Skeletal muscle tissue (tissue), 4 donors: ENCODE data around the gene EPOP. TPM values are rescaled to one million over a fixed set of nuclear protein-coding genes. Genes with fewer than 3 reads are reported as not detected.

ENCODE experiments used
- H3K27ac ChIP-seq: one replicate; pipeline ENCODE4 v1.7.0; 2013; ENCODE audit warnings: mild to moderate bottlenecking, low read depth, low read length, inconsistent platforms
- H3K27me3 ChIP-seq, 3 donors: one replicate each; pipeline ENCODE4 v1.7.0; 2013; ENCODE audit warnings: low read length in 3 of 3; ENCODE audit not compliant: control insufficient read depth in 3 of 3, insufficient read depth in 3 of 3
- H3K36me3 ChIP-seq, 3 donors: one replicate each; pipeline ENCODE4 v1.7.0; 2013; ENCODE audit warnings: low read length in 3 of 3; ENCODE audit not compliant: control insufficient read depth in 3 of 3, insufficient read depth in 3 of 3
- H3K4me1 ChIP-seq, 3 donors: one replicate each; pipeline ENCODE4 v1.7.0; 2013; ENCODE audit warnings: low read length in 3 of 3, mild to moderate bottlenecking in 3 of 3; ENCODE audit not compliant: control insufficient read depth in 3 of 3, insufficient read depth in 3 of 3
- H3K4me3 ChIP-seq, 3 donors: one replicate each; pipeline ENCODE4 v1.7.0; 2013; ENCODE audit warnings: low read length in 3 of 3
- H3K9ac ChIP-seq, 3 donors: one replicate each; pipeline ENCODE4 v1.7.0; 2013; ENCODE audit warnings: low read length in 3 of 3, mild to moderate bottlenecking in 3 of 3, moderate library complexity in 2 of 3, low read depth in 1 of 3
- H3K9me3 ChIP-seq, 3 donors: one replicate each; pipeline ENCODE4 v1.7.0; 2013; ENCODE audit warnings: low read length in 3 of 3; ENCODE audit not compliant: control insufficient read depth in 3 of 3
- total RNA-seq: library from RNA; depleted of rRNA; stranded (reverse); fragments of >200 nt; gene quantifications from one replicate; pipeline ENCODE4 v1.2.3, GENCODE V29; 2014
- donor health status: Osteomylitis.

The EPOP gene
- total RNA-seq, 1 donor from 2014 or later = 0.52 TPM

- Histone ChIP-seq H3K27ac (peak overlapping the region; percentile 98), H3K27me3 (no peaks in the 10 kb centered on the region), H3K9me3 (no peaks in the 10 kb centered on the region)
These were observed 26.9 kb upstream of the EPOP start for GRCh38 chr17:38701504-38702165.

GRCh38 chr17:38698760-38699159, 24.0 kb upstream of the EPOP start:
- no peaks in the 10 kb centered on the region for H3K9me3 ChIP-seq
- peaks cover 24 to 40% (median 29%) of the 10 kb centered on the region in 3 donors for H3K4me1 ChIP-seq
- H3K4me3 ChIP-seq = no peak overlapping the region
- H3K27ac ChIP-seq = no peak overlapping the region
- no peaks in the 10 kb centered on the region for H3K36me3 ChIP-seq
- H3K9ac ChIP-seq = no peak overlapping the region
- no peaks in the 10 kb centered on the region for H3K27me3 ChIP-seq

More at GRCh38 chr17:38701504-38702165, 26.9 kb upstream of the EPOP start:
- peak overlapping the region; percentile 87 to 91 (median 88) for H3K4me3 ChIP-seq
- peak overlapping the region; percentile 75 to 97 (median 92) for H3K9ac ChIP-seq
- no peaks in the 10 kb centered on the region for H3K36me3 ChIP-seq
- peaks cover 23 to 46% (median 29%) of the 10 kb centered on the region in 3 donors for H3K4me1 ChIP-seq

- Histone ChIP-seq H3K9me3 (no peaks in the 10 kb centered on the region), H3K9ac (no peak overlapping the region), H3K4me3 (no peak overlapping the region), H3K4me1 (peaks cover 23 to 32% (median 24%) of the 10 kb centered on the region in 3 donors), H3K27ac (no peak overlapping the region), H3K36me3 (no peaks in the 10 kb centered on the region), H3K27me3 (no peaks in the 10 kb centered on the region)
These were observed 22.5 kb upstream of the EPOP start for GRCh38 chr17:38697061-38697820.

- no peaks in the 10 kb centered on the region for H3K27me3 ChIP-seq
- H3K9me3 ChIP-seq = no peaks in the 10 kb centered on the region
- peak overlapping the region; percentile 78 for H3K27ac ChIP-seq
- no peaks in the 10 kb centered on the region for H3K36me3 ChIP-seq
- H3K4me3 ChIP-seq = peak overlapping the region in 1 of 3 donors; percentile 49
- H3K9ac ChIP-seq = peak overlapping the region; percentile 10 to 78 (median 26)
- peaks cover 14 to 15% (median 14%) of the 10 kb centered on the region in 3 donors for H3K4me1 ChIP-seq
These were observed 19.1 kb upstream of the EPOP start for GRCh38 chr17:38693700-38694329.

GRCh38 chr17:38691154-38691553, 16.4 kb upstream of the EPOP start:
- H3K4me1 ChIP-seq = peaks cover 13 to 16% (median 15%) of the 10 kb centered on the region in 3 donors
- H3K27ac ChIP-seq = no peak overlapping the region

GRCh38 chr17:38690386-38690785, 15.6 kb upstream of the EPOP start:
- Histone ChIP-seq H3K36me3 (no peaks in the 10 kb centered on the region), H3K9ac (no peak overlapping the region), H3K4me1 (peaks cover 13 to 16% (median 15%) of the 10 kb centered on the region in 3 donors), H3K27me3 (no peaks in the 10 kb centered on the region), H3K27ac (no peak overlapping the region), H3K4me3 (no peak overlapping the region), H3K9me3 (no peaks in the 10 kb centered on the region)

More at GRCh38 chr17:38691154-38691553, 16.4 kb upstream of the EPOP start:
- Histone ChIP-seq H3K27me3 (no peaks in the 10 kb centered on the region), H3K9me3 (no peaks in the 10 kb centered on the region), H3K36me3 (no peaks in the 10 kb centered on the region), H3K4me3 (no peak overlapping the region), H3K9ac (no peak overlapping the region)

- Histone ChIP-seq H3K27me3 (no peaks in the 10 kb centered on the region), H3K4me1 (peaks cover 0 to 2% (median 0%) of the 10 kb centered on the region in 3 donors), H3K27ac (no peak overlapping the region), H3K9ac (no peak overlapping the region), H3K36me3 (no peaks in the 10 kb centered on the region), H3K4me3 (no peak overlapping the region), H3K9me3 (no peaks in the 10 kb centered on the region)
These were observed 12.5 kb upstream of the EPOP start for GRCh38 chr17:38687286-38687685.

- H3K9ac ChIP-seq = no peak overlapping the region
- no peaks in the 10 kb centered on the region for H3K27me3 ChIP-seq
- H3K36me3 ChIP-seq = no peaks in the 10 kb centered on the region
- H3K27ac ChIP-seq = no peak overlapping the region
- H3K4me3 ChIP-seq = no peak overlapping the region
- H3K9me3 ChIP-seq = no peaks in the 10 kb centered on the region
- peaks cover 0 to 2% (median 0%) of the 10 kb centered on the region in 3 donors for H3K4me1 ChIP-seq
These were observed 10.7 kb upstream of the EPOP start for GRCh38 chr17:38685491-38685890.

GRCh38 chr17:38681096-38681495, 6.3 kb upstream of the EPOP start:
- H3K9me3 ChIP-seq = no peaks in the 10 kb centered on the region
- no peaks in the 10 kb centered on the region for H3K36me3 ChIP-seq
- peaks cover 0 to 7% (median 0%) of the 10 kb centered on the region in 3 donors for H3K4me1 ChIP-seq
- H3K9ac ChIP-seq = no peak overlapping the region
- H3K27ac ChIP-seq = no peak overlapping the region
- peaks cover 0 to 1% (median 0%) of the 10 kb centered on the region in 3 donors for H3K27me3 ChIP-seq
- no peak overlapping the region for H3K4me3 ChIP-seq
